ENCODE results near the gene POP4.

POP4 gene

GRCh38 chr19:29610574-29611271 is 4.6 kb downstream of the POP4 start:
- H3K4me3 ChIP-seq (ENCODE audit: low read length) = no peak overlapping the region
- no peak for TF ChIP-seq ZNF274 (IDR thresholded peaks at IDR 0.05; ENCODE audit: low read depth, low read length)

GRCh38 chr19:29612121-29612520 is 6.0 kb downstream of the POP4 start:
- TF ChIP-seq ZNF274 (IDR thresholded peaks at IDR 0.05; ENCODE audit: low read depth, low read length) = no peak

GRCh38 chr19:29612801-29613595 is 6.9 kb downstream of the POP4 start:
- TF ChIP-seq ZNF274 (IDR thresholded peaks at IDR 0.05; ENCODE audit: low read depth, low read length) = no peak
- H3K4me3 ChIP-seq (ENCODE audit: low read length) = no peak overlapping the region

More at GRCh38 chr19:29612121-29612520, 6.0 kb downstream of the POP4 start:
- no peak overlapping the region for H3K4me3 ChIP-seq (ENCODE audit: low read length)

GRCh38 chr19:29614046-29614445 is 8.0 kb downstream of the POP4 start:
- H3K4me3 ChIP-seq (ENCODE audit: low read length) = no peak overlapping the region
- TF ChIP-seq ZNF274 (IDR thresholded peaks at IDR 0.05; ENCODE audit: low read depth, low read length) = no peak

- TF ChIP-seq ZNF274 (IDR thresholded peaks at IDR 0.05; ENCODE audit: low read depth, low read length) = no peak
These were observed 8.7 kb downstream of the POP4 start for GRCh38 chr19:29614780-29615179.

GRCh38 chr19:29615891-29616425 is 9.9 kb downstream of the POP4 start:
- no peak for TF ChIP-seq ZNF274 (IDR thresholded peaks at IDR 0.05; ENCODE audit: low read depth, low read length)
- no peak overlapping the region for H3K4me3 ChIP-seq (ENCODE audit: low read length)

More at GRCh38 chr19:29614780-29615179, 8.7 kb downstream of the POP4 start:
- no peak overlapping the region for H3K4me3 ChIP-seq (ENCODE audit: low read length)

- H3K4me3 ChIP-seq (ENCODE audit: low read length) = no peak overlapping the region
- no peak for TF ChIP-seq ZNF274 (IDR thresholded peaks at IDR 0.05; ENCODE audit: low read depth, low read length)
These were observed 10.5 kb downstream of the POP4 start for GRCh38 chr19:29616541-29616940.

GRCh38 chr19:29617366-29618266 is 11.5 kb downstream of the POP4 start:
- H3K4me3 ChIP-seq (ENCODE audit: low read length) = no peak overlapping the region
- no peak for TF ChIP-seq ZNF274 (IDR thresholded peaks at IDR 0.05; ENCODE audit: low read depth, low read length)

GRCh38 chr19:29618434-29618833 is 12.4 kb downstream of the POP4 start:
- H3K4me3 ChIP-seq (ENCODE audit: low read length) = no peak overlapping the region
- TF ChIP-seq ZNF274 (IDR thresholded peaks at IDR 0.05; ENCODE audit: low read depth, low read length) = no peak

- H3K4me3 ChIP-seq (ENCODE audit: low read length) = no peak overlapping the region
- no peak for TF ChIP-seq ZNF274 (IDR thresholded peaks at IDR 0.05; ENCODE audit: low read depth, low read length)
These were observed 12.8 kb downstream of the POP4 start for GRCh38 chr19:29618871-29619270.

GRCh38 chr19:29620931-29621351 is 14.9 kb downstream of the POP4 start:
- no peak for TF ChIP-seq ZNF274 (IDR thresholded peaks at IDR 0.05; ENCODE audit: low read depth, low read length)
- no peak overlapping the region for H3K4me3 ChIP-seq (ENCODE audit: low read length)

- no peak for TF ChIP-seq ZNF274 (IDR thresholded peaks at IDR 0.05; ENCODE audit: low read depth, low read length)
- no peak overlapping the region for H3K4me3 ChIP-seq (ENCODE audit: low read length)
These were observed 16.3 kb downstream of the POP4 start for GRCh38 chr19:29622166-29623070.

Measured in GM08714 (cell line).